Breast epithelium (tissue), 4 donors: ENCODE measurements around the gene KLHL8. TPM values are rescaled to one million over a fixed set of nuclear protein-coding genes. Genes with fewer than 3 reads are reported as not detected.

Source experiments
- DNase-seq, 2 donors: peaks; one replicate each; pipeline ENCODE4 v3.0.0-alpha.2; 2019; ENCODE audit warnings: low spot score in 2 of 2
- H3K27ac ChIP-seq, 2 donors: fragments of 200-600 bp; sonication (generic) in 1 of 2; one replicate each; pipeline ENCODE4 v1.5.1; 2016 to 2019; ENCODE audit warnings: mild to moderate bottlenecking in 1 of 2
- H3K27me3 ChIP-seq, 2 donors: fragments of 200-600 bp; sonication (generic) in 1 of 2; one replicate each; pipeline versions ENCODE4 v1.5.1 to v1.6.0; 2017 to 2019; ENCODE audit warnings: control low read depth in 1 of 2, mild to moderate bottlenecking in 1 of 2
- H3K36me3 ChIP-seq: fragments of 200-600 bp; one replicate; pipeline ENCODE4 v1.5.1; 2019
- H3K4me1 ChIP-seq, 2 donors: fragments of 200-600 bp; sonication (generic); one replicate each; pipeline ENCODE4 v1.5.1; 2016 to 2019; ENCODE audit warnings: control low read depth in 1 of 2
- H3K4me3 ChIP-seq, 3 donors: fragments of 200-600 bp; sonication (generic); 1 replicate in 2 of 3; 2 replicates in 1 of 3; pipeline ENCODE4 v1.5.1; 2016 to 2019; ENCODE audit warnings: mild to moderate bottlenecking in 3 of 3, moderate library complexity in 2 of 3
- H3K9me3 ChIP-seq, 2 donors: fragments of 200-600 bp; sonication (generic) in 1 of 2; one replicate each; pipeline ENCODE4 v1.5.1; 2016 to 2019; ENCODE audit warnings: control low read depth in 1 of 2
- POLR2A ChIP-seq: fragments of 450-650 bp; IDR thresholded peaks from one replicate; pipeline ENCODE4 v1.6.1; 2016; ENCODE audit warnings: antibody characterized with exemption, mild to moderate bottlenecking, moderate library complexity
- POLR2AphosphoS5 ChIP-seq, 3 donors: sonication (generic); formaldehyde crosslinking; IDR thresholded peaks; one replicate each; pipeline ENCODE4 v1.6.1; 2017; ENCODE audit warnings: antibody characterized with exemption in 3 of 3
- intact Hi-C: fragments of 100-400 bp; cut with DNase I; formaldehyde crosslinking; loops from one replicate; pipeline ENCODE4 v1.15.1; 2023; ENCODE audit warnings: low total_unique reads
- total RNA-seq, 3 donors: library from RNA; depleted of rRNA; stranded (reverse); fragments of >200 nt; gene quantifications; one replicate each; pipeline ENCODE4 v1.1.0, GENCODE V29; 2016
- TF ChIP-seq, protein P1 (sequence below), 3 donors: fragments of 450-650 bp; IDR thresholded peaks; one replicate each; pipeline ENCODE4 v1.5.1; 2016 to 2017; ENCODE audit warnings: antibody characterized with exemption in 3 of 3, mild to moderate bottlenecking in 3 of 3, moderate library complexity in 3 of 3

The KLHL8 gene
- total RNA-seq, 3 donors from 2014 or later: 14.2 to 15.7 (median 14.6) TPM

GRCh38 chr4:87188048-87188447 is 32.4 kb downstream of the KLHL8 start:
- Histone ChIP-seq H3K36me3 (no peaks in the 10 kb centered on the region), H3K9me3 (no peaks in the 10 kb centered on the region), H3K27ac (no peak overlapping the region), H3K4me3 (no peak overlapping the region), H3K27me3 (no peaks in the 10 kb centered on the region), H3K4me1 (no peaks in the 10 kb centered on the region)
- no peak for DNase-seq
- TF ChIP-seq, protein P1, sequence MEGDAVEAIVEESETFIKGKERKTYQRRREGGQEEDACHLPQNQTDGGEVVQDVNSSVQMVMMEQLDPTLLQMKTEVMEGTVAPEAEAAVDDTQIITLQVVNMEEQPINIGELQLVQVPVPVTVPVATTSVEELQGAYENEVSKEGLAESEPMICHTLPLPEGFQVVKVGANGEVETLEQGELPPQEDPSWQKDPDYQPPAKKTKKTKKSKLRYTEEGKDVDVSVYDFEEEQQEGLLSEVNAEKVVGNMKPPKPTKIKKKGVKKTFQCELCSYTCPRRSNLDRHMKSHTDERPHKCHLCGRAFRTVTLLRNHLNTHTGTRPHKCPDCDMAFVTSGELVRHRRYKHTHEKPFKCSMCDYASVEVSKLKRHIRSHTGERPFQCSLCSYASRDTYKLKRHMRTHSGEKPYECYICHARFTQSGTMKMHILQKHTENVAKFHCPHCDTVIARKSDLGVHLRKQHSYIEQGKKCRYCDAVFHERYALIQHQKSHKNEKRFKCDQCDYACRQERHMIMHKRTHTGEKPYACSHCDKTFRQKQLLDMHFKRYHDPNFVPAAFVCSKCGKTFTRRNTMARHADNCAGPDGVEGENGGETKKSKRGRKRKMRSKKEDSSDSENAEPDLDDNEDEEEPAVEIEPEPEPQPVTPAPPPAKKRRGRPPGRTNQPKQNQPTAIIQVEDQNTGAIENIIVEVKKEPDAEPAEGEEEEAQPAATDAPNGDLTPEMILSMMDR (IDR thresholded peaks at IDR 0.05): no peak
- TF ChIP-seq POLR2A (no peak), POLR2AphosphoS5 (IDR thresholded peaks at IDR 0.05) (no peak)
- intact Hi-C loops: no loop called here

GRCh38 chr4:87185146-87185870 is 35.1 kb downstream of the KLHL8 start:
- intact Hi-C loops: no loop called here
- no peak for DNase-seq
- H3K27me3 ChIP-seq: no peaks in the 10 kb centered on the region
- TF ChIP-seq POLR2AphosphoS5 (IDR thresholded peaks at IDR 0.05): no peak
- TF ChIP-seq, protein P1 (IDR thresholded peaks at IDR 0.05): no peak
- no peak for TF ChIP-seq POLR2A
- H3K4me3 ChIP-seq: no peak overlapping the region
- no peaks in the 10 kb centered on the region for H3K9me3 ChIP-seq
- no peaks in the 10 kb centered on the region for H3K4me1 ChIP-seq
- no peak overlapping the region for H3K27ac ChIP-seq
- H3K36me3 ChIP-seq: no peaks in the 10 kb centered on the region

GRCh38 chr4:87180767-87181166 is 39.7 kb downstream of the KLHL8 start:
- H3K27ac ChIP-seq: no peak overlapping the region
- intact Hi-C loops: no loop called here

DNA sequence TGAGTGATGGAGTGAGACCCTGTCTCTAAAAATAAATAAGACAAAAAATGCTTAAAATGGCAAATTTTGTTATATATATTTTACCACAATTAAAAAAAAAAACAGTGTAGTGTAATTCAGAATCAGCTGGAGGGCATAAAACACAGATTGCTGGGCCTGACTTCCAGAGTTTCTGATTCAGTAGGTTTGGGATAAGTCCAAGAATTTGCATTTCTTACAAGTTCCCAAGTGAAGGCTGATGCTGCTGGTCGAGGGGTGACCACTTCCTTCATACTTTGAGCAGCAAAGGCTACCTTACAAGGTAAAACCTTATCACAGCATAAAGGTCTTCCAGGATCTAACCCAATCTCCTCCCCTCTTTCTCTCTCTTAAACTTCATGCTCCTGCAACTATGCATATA is 40.7 kb downstream of the KLHL8 start:
- intact Hi-C loops: no loop called here
- Histone ChIP-seq H3K27me3 (no peaks in the 10 kb centered on the region), H3K9me3 (no peaks in the 10 kb centered on the region), H3K4me3 (no peak overlapping the region), H3K4me1 (no peaks in the 10 kb centered on the region), H3K36me3 (no peaks in the 10 kb centered on the region), H3K27ac (no peak overlapping the region)
- TF ChIP-seq, protein P1 (IDR thresholded peaks at IDR 0.05): no peak
- TF ChIP-seq POLR2A: no peak
- TF ChIP-seq POLR2AphosphoS5 (IDR thresholded peaks at IDR 0.05): no peak
- no peak for DNase-seq

More at GRCh38 chr4:87180767-87181166, 39.7 kb downstream of the KLHL8 start:
- Histone ChIP-seq H3K4me3 (no peak overlapping the region), H3K27me3 (no peaks in the 10 kb centered on the region), H3K9me3 (no peaks in the 10 kb centered on the region), H3K36me3 (no peaks in the 10 kb centered on the region), H3K4me1 (no peaks in the 10 kb centered on the region)
- DNase-seq: no peak
- TF ChIP-seq, protein P1 (IDR thresholded peaks at IDR 0.05): no peak
- no peak for TF ChIP-seq POLR2AphosphoS5 (IDR thresholded peaks at IDR 0.05)
- TF ChIP-seq POLR2A: no peak

GRCh38 chr4:87174672-87175071 is 45.7 kb downstream of the KLHL8 start:
- Histone ChIP-seq H3K9me3 (no peaks in the 10 kb centered on the region), H3K27me3 (no peaks in the 10 kb centered on the region), H3K27ac (no peak overlapping the region), H3K4me3 (no peak overlapping the region), H3K4me1 (no peaks in the 10 kb centered on the region), H3K36me3 (no peaks in the 10 kb centered on the region)
- DNase-seq: no peak
- intact Hi-C loops: no loop called here
- TF ChIP-seq POLR2AphosphoS5 (IDR thresholded peaks at IDR 0.05) (no peak), POLR2A (no peak)
- TF ChIP-seq, protein P1 (IDR thresholded peaks at IDR 0.05): no peak
